Naive B cell (primary cell): ENCODE data around the gene APBB1IP. TPM values are rescaled to one million over a fixed set of nuclear protein-coding genes. Genes with fewer than 3 reads are reported as not detected.

Experiments
- ATAC-seq, 2 donors: fragments of 150-1000 bp; cut with Tn5 transposase; 2 replicates each; pipeline ENCODE4 v1.10.0; 2021; ENCODE audit warnings: low read depth in 2 of 2, mild to moderate bottlenecking in 2 of 2, moderate library complexity in 2 of 2
- DNase-seq: peaks from one replicate; pipeline ENCODE4 v3.0.0; 2022
- H3K27ac Mint-ChIP-seq, 6 donors: one replicate each; pipeline ENCODE4 v1.8.0; 2020 to 2022; ENCODE audit warnings: mild to moderate bottlenecking in 6 of 6, mixed read lengths in 6 of 6, moderate library complexity in 5 of 6, inconsistent platforms in 2 of 6
- H3K27me3 Mint-ChIP-seq, 3 donors: one replicate each; pipeline ENCODE4 v1.8.0; 2021 to 2022; ENCODE audit warnings: mixed read lengths in 3 of 3, mild to moderate bottlenecking in 1 of 3
- H3K36me3 Mint-ChIP-seq, 2 donors: one replicate each; pipeline ENCODE4 v1.8.0; 2020 to 2022; ENCODE audit warnings: mixed read lengths in 2 of 2, inconsistent platforms in 1 of 2, mild to moderate bottlenecking in 1 of 2
- H3K4me1 Mint-ChIP-seq, 3 donors: one replicate each; pipeline ENCODE4 v1.8.0; 2020 to 2022; ENCODE audit warnings: mixed read lengths in 3 of 3, inconsistent platforms in 1 of 3, mild to moderate bottlenecking in 1 of 3, moderate library complexity in 1 of 3
- H3K4me3 Mint-ChIP-seq, 8 donors: one replicate each; pipeline ENCODE4 v1.8.0; 2020 to 2022; ENCODE audit warnings: mild to moderate bottlenecking in 8 of 8, mixed read lengths in 8 of 8, moderate library complexity in 8 of 8, inconsistent platforms in 2 of 8
- H3K9me3 Mint-ChIP-seq, 7 donors: one replicate each; pipeline ENCODE4 v1.8.0; 2020 to 2022; ENCODE audit warnings: mixed read lengths in 7 of 7, mild to moderate bottlenecking in 5 of 7, inconsistent platforms in 2 of 7, moderate library complexity in 1 of 7
- polyA plus RNA-seq, 6 donors: library from polyadenylated mRNA; unstranded; fragments of 300-500 nt; fragmentation: Illumina TruSeq; gene quantifications; one replicate each; pipeline ENCODE4 v1.2.3, GENCODE V29; 2021; ENCODE audit warnings: low read depth in 6 of 6

The APBB1IP gene
- polyA plus RNA-seq, 6 donors from 2014 or later: 40.1 to 76.1 (median 45.0) TPM

DNA sequence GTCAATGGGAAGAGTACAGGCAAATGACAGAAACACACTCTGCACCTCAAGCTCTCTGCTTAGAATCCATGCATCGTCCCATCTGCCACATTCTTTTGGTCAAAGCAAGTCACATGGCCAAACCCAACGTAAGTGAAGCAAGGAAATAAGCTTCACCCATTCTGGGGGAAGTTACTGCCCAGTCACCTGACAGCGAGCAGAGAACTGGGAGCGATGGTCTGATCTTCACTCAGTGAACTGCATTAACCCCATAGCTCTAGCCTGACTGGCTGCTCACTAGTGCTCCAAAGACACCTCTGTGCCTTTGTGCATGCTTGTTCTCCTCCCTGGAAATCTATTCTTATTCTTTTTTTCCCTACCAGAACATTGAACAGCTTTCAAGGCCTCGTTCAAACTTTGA, 89.9 kb downstream of the APBB1IP start:
- Mint-ChIP-seq H3K9me3 (no peaks in the 10 kb centered on the region), H3K36me3 (peaks cover 26 to 29% of the 10 kb centered on the region in 2 donors), H3K27me3 (no peaks in the 10 kb centered on the region), H3K4me3 (peak overlapping the region in 1 of 8 donors; percentile 42), H3K27ac (peak overlapping the region in 1 of 6 donors; percentile 49), H3K4me1 (peaks cover 0 to 16% (median 7%) of the 10 kb centered on the region in 3 donors)
- DNase-seq (no peak), ATAC-seq (no peak)

GRCh38 chr10:26528715-26529393, 90.7 kb downstream of the APBB1IP start:
- no peak for ATAC-seq

GRCh38 chr10:26534384-26534783, 96.2 kb downstream of the APBB1IP start:
- H3K9me3 Mint-ChIP-seq: no peaks in the 10 kb centered on the region
- no peaks in the 10 kb centered on the region for H3K27me3 Mint-ChIP-seq
- H3K4me1 Mint-ChIP-seq: peaks cover 4 to 9% (median 5%) of the 10 kb centered on the region in 3 donors
- peaks cover 20 to 27% of the 10 kb centered on the region in 2 donors for H3K36me3 Mint-ChIP-seq
- ATAC-seq (no peak), DNase-seq (no peak)
- peak overlapping the region in 2 of 6 donors; percentile 63 for H3K27ac Mint-ChIP-seq
- H3K4me3 Mint-ChIP-seq: no peak overlapping the region

More at GRCh38 chr10:26528715-26529393, 90.7 kb downstream of the APBB1IP start:
- no peak for DNase-seq
- Mint-ChIP-seq H3K27me3 (no peaks in the 10 kb centered on the region), H3K36me3 (peaks cover 33 to 36% of the 10 kb centered on the region in 2 donors), H3K9me3 (no peaks in the 10 kb centered on the region), H3K4me3 (no peak overlapping the region), H3K4me1 (peaks cover 0 to 19% (median 7%) of the 10 kb centered on the region in 3 donors), H3K27ac (peak overlapping the region in 4 of 6 donors; percentile 34 to 88 (median 81))

- ATAC-seq (peak; percentile 77 to 91), DNase-seq (peak; percentile 26)
- Mint-ChIP-seq H3K36me3 (peaks cover 19 to 37% of the 10 kb centered on the region in 2 donors), H3K27me3 (no peaks in the 10 kb centered on the region), H3K4me3 (no peak overlapping the region), H3K27ac (peak overlapping the region; percentile 37 to 80 (median 62)), H3K4me1 (peaks cover 25 to 31% (median 30%) of the 10 kb centered on the region in 3 donors), H3K9me3 (peaks cover 0 to 3% (median 0%) of the 10 kb centered on the region in 7 donors)
Measured at GRCh38 chr10:26540601-26541000, 102.5 kb downstream of the APBB1IP start.

GRCh38 chr10:26543567-26544306, 105.6 kb downstream of the APBB1IP start:
- Mint-ChIP-seq H3K4me1 (peaks cover 25 to 36% (median 30%) of the 10 kb centered on the region in 3 donors), H3K4me3 (no peak overlapping the region), H3K36me3 (peaks cover 29 to 55% of the 10 kb centered on the region in 2 donors), H3K27me3 (no peaks in the 10 kb centered on the region), H3K9me3 (peaks cover 0 to 9% (median 4%) of the 10 kb centered on the region in 7 donors), H3K27ac (peak overlapping the region; percentile 38 to 86 (median 74))
- no peak for ATAC-seq
- no peak for DNase-seq

GRCh38 chr10:26544932-26545331, 106.8 kb downstream of the APBB1IP start:
- peaks cover 40 to 58% of the 10 kb centered on the region in 2 donors for H3K36me3 Mint-ChIP-seq

DNA sequence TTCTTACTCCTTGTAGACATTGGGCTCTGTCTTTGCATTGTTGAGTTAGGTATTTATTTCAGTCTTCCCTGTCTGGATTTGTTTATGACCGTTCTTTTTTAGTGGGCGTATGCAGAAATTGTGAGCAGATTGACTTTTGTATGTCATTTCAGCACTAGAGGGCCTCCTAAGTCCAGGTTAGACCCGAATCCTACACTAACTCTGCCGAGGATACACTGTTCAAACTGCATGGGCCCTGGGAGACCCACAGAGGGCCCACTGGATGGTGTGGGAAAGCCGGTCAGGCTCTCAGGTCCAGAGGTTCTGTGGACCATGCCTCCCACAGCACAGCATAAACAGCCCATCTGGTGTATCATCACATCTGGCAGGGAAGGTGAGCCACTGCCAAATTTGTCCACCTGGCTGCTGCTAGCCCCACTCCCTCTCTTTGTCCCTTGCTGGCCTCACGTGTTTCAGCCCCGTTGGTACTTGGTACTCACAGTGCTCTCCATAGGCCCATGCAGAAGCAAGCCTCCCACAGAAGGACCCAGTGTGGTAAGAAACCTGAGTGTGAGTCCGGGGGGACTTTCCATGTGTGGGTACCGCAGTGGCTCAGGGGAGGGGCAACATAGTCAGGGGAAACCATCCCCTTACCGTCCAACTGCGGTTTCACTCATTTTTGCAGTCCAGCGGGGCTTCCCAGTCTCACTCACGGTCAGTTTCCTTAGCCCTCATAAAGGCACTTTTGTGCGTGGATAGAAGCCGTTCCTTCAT, 112.8 kb downstream of the APBB1IP start:
- Mint-ChIP-seq H3K27ac (peak overlapping the region in 2 of 6 donors; percentile 67 to 84), H3K27me3 (no peaks in the 10 kb centered on the region), H3K4me3 (no peak overlapping the region), H3K9me3 (peaks cover 7 to 27% (median 19%) of the 10 kb centered on the region in 7 donors), H3K36me3 (peaks cover 64 to 86% of the 10 kb centered on the region in 2 donors), H3K4me1 (peaks cover 2 to 15% (median 13%) of the 10 kb centered on the region in 3 donors)
- no peak for DNase-seq
- ATAC-seq: no peak

More at GRCh38 chr10:26544932-26545331, 106.8 kb downstream of the APBB1IP start:
- no peak for DNase-seq
- Mint-ChIP-seq H3K27ac (peak overlapping the region in 4 of 6 donors; percentile 28 to 86 (median 66)), H3K9me3 (peaks cover 1 to 21% (median 12%) of the 10 kb centered on the region in 7 donors), H3K4me3 (no peak overlapping the region), H3K4me1 (peaks cover 21 to 34% (median 26%) of the 10 kb centered on the region in 3 donors), H3K27me3 (no peaks in the 10 kb centered on the region)
- no peak for ATAC-seq

DNA sequence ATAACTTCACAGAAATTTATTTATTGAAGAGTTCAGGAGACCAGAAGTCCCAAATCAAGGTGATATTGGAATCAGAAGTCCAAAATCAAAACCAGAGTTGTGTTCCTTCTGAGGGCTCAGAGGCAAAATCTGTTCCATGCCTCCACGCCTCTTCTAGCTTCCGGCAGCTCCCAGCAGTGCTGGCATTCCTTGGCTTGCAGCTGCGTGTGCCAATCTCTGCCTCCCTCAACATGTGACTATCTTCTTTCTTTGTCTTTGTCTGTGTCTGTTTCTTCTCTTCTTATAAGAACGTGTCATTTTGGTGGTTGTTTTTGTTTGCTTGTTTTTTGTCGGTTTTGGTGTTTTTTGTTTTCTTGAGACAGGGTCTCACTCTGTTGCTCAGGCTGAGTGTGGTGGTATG, 116.1 kb downstream of the APBB1IP start:
- Mint-ChIP-seq H3K36me3 (peaks cover 42 to 55% of the 10 kb centered on the region in 2 donors), H3K4me3 (no peak overlapping the region), H3K4me1 (peaks cover 3 to 15% (median 3%) of the 10 kb centered on the region in 3 donors), H3K27me3 (no peaks in the 10 kb centered on the region), H3K27ac (peak overlapping the region in 5 of 6 donors; percentile 21 to 67 (median 51)), H3K9me3 (peaks cover 5 to 18% (median 16%) of the 10 kb centered on the region in 7 donors)
- ATAC-seq: no peak
- no peak for DNase-seq

DNA sequence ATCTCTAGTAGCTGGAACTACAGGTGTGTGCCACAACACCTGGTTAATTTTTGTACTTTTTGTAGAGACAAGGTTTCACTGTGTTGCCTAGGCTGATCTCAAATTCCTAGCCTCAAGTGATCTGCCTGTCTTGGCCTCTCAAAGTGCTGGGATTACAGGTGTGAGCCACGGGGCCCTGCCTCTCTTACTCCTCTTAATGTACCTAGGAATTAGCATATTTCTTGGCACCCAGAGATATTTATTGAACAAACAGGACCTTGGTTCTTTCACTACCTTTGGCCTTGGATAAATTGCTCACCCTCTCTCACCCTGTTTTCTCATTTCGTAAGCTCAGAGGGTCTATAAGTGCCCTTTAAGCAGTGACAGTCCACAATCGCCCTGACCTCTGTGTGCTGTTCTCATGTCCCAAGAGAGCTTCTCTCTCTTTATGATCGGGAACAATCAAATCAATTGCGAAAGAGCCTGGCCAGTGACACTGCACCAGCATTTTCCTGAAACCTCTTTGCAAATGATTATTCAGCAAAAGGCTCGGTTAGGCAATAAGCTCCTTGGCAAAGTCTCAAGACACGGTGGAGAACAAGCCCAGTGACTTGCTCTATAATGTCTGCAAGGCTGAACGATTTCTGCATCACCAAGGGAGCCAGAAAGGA, 117.7 kb downstream of the APBB1IP start:
- ATAC-seq (no peak), DNase-seq (no peak)
- no peaks in the 10 kb centered on the region for H3K27me3 Mint-ChIP-seq
- peaks cover 0 to 3% (median under 1%) of the 10 kb centered on the region in 7 donors for H3K9me3 Mint-ChIP-seq
- peaks cover 37 to 39% of the 10 kb centered on the region in 2 donors for H3K36me3 Mint-ChIP-seq
- H3K4me1 Mint-ChIP-seq: peaks cover 3 to 15% (median 4%) of the 10 kb centered on the region in 3 donors
- H3K27ac Mint-ChIP-seq: peak overlapping the region in 4 of 6 donors; percentile 31 to 74 (median 50)
- no peak overlapping the region for H3K4me3 Mint-ChIP-seq

DNA sequence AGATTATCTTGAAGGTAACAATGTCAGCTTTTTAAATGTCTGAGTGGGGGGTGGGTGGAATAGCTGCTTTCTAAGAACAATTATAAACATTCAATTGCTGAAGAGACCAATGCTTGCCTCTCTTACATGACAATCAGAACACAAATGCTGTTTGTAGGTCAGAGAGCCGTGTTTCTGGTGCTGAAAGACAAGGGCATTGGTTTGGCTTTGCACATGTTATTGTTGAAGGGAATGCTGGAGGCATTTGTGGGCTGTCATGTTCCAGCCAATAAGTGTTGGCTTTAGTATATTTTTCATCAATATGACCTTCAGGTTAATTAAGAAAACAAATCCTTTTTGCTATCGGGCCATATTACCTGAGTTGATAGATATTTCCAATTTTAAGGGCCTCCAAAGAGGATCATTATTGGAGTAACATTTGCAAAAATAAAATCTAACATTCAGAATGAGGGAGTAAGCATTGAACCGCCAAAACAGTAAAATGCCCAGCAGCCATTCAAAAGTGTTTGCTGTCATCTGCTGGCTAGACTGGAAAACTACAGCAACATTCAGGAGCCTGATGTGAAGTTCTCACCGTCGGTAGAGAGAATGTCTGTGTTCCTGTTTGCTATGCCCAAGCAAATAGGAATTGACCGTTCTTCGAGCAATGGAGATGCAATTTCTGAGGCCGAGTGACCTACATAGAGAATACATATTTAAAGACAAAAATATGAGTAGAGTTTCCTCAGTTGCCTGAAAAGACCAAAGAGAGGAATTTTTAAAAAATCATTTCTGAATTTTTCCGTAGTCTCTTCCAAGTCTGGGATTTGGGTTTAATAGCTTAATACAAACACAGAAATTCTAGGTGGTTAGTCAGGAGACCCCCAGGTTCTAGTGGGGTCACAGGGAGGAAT, 118.9 kb downstream of the APBB1IP start:
- H3K4me1 Mint-ChIP-seq: peaks cover 3 to 15% (median 4%) of the 10 kb centered on the region in 3 donors
- H3K4me3 Mint-ChIP-seq: no peak overlapping the region
- H3K9me3 Mint-ChIP-seq: no peaks in the 10 kb centered on the region
- DNase-seq: peak; percentile 14
- no peak for ATAC-seq
- peaks cover 33 to 34% of the 10 kb centered on the region in 2 donors for H3K36me3 Mint-ChIP-seq
- H3K27ac Mint-ChIP-seq: peak overlapping the region in 2 of 6 donors; percentile 23 to 52
- no peaks in the 10 kb centered on the region for H3K27me3 Mint-ChIP-seq

DNA sequence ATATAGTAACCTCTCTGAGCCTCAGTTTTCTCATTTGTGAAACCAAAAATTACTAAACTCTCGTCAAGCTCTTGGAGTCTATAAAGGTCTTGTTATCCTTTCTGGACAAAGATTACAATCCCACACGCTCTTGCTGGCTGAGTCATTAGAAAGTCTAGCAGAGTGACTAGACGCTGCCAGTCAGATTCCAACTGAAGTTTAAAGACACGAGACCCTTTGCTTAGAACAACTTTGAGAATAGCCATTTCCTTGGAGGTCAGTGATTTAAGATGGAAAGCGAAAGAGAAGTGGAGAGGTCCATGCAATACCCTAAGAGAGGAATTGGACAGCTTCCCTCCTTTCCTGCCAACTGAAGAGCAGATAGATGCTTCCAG, 119.5 kb downstream of the APBB1IP start:
- peak overlapping the region in 2 of 6 donors; percentile 29 to 65 for H3K27ac Mint-ChIP-seq
- H3K4me1 Mint-ChIP-seq: peaks cover 3 to 15% (median 4%) of the 10 kb centered on the region in 3 donors
- H3K36me3 Mint-ChIP-seq: peaks cover 28 to 38% of the 10 kb centered on the region in 2 donors
- H3K4me3 Mint-ChIP-seq: no peak overlapping the region
- ATAC-seq (no peak), DNase-seq (no peak)
- no peaks in the 10 kb centered on the region for H3K27me3 Mint-ChIP-seq
- no peaks in the 10 kb centered on the region for H3K9me3 Mint-ChIP-seq
